ENCODE measurements around the gene RABGAP1L.
"Not testable (repeated sequence)": the region's sequence is repeated elsewhere in the genome, so short reads cannot be mapped to it uniquely, and the experiment has no call there.

RABGAP1L gene

GRCh38 chr1:174247472-174247871 is 88.2 kb downstream of the RABGAP1L start:
- DNase-seq = no peak

GRCh38 chr1:174248041-174248440 is 88.7 kb downstream of the RABGAP1L start:
- no peak for DNase-seq

- not testable (repeated sequence) for DNase-seq
These were observed 97.1 kb downstream of the RABGAP1L start for GRCh38 chr1:174256386-174256785.

GRCh38 chr1:174258148-174258550 is 98.8 kb downstream of the RABGAP1L start:
- DNase-seq = peak; percentile 17 to 27

GRCh38 chr1:174262349-174263241 is 103.3 kb downstream of the RABGAP1L start:
- no peak for DNase-seq

GRCh38 chr1:174265282-174265681 is 106.0 kb downstream of the RABGAP1L start:
- DNase-seq = no peak

- no peak for DNase-seq
These were observed 107.2 kb downstream of the RABGAP1L start for GRCh38 chr1:174266476-174266875.

- DNase-seq = no peak
These were observed 107.8 kb downstream of the RABGAP1L start for GRCh38 chr1:174266991-174267612.

GRCh38 chr1:174269989-174270651 is 110.8 kb downstream of the RABGAP1L start:
- DNase-seq = no peak

GRCh38 chr1:174273190-174273589 is 113.9 kb downstream of the RABGAP1L start:
- DNase-seq = no peak

GRCh38 chr1:174273776-174274175 is 114.5 kb downstream of the RABGAP1L start:
- no peak for DNase-seq

- no peak for DNase-seq
These were observed 115.1 kb downstream of the RABGAP1L start for GRCh38 chr1:174274452-174274851.

GRCh38 chr1:174274884-174275283 is 115.6 kb downstream of the RABGAP1L start:
- DNase-seq = no peak

GRCh38 chr1:174276087-174276486 is 116.8 kb downstream of the RABGAP1L start:
- no peak for DNase-seq

GRCh38 chr1:174284052-174284451 is 124.7 kb downstream of the RABGAP1L start:
- DNase-seq = no peak

GRCh38 chr1:174286042-174286441 is 126.7 kb downstream of the RABGAP1L start:
- no peak for DNase-seq

GRCh38 chr1:174289644-174290310 is 130.5 kb downstream of the RABGAP1L start:
- no peak for DNase-seq

GRCh38 chr1:174291059-174291458 is 131.7 kb downstream of the RABGAP1L start:
- DNase-seq = no peak

GRCh38 chr1:174296309-174296708 is 137.0 kb downstream of the RABGAP1L start:
- no peak for DNase-seq

GRCh38 chr1:174297351-174297750 is 138.0 kb downstream of the RABGAP1L start:
- no peak for DNase-seq

GRCh38 chr1:174301295-174302077 is 142.2 kb downstream of the RABGAP1L start:
- DNase-seq = no peak

GRCh38 chr1:174308604-174309003 is 149.3 kb downstream of the RABGAP1L start:
- no peak for DNase-seq
